SU-DHL-6 (cell line): ENCODE data around the gene RAPGEF5.

Source experiments
- EZH2phosphoT487 ChIP-seq: fragments of 200-600 bp; sonication (generic), shearing (Covaris generic); conservative IDR thresholded peaks from 2 replicates; pipeline ENCODE4 v1.6.1; 2018; ENCODE audit warnings: mild to moderate bottlenecking, antibody characterized with exemption, low read length, moderate library complexity, mixed read lengths
- TF ChIP-seq, protein P1 (sequence below): fragments of 200-600 bp; sonication (generic); IDR thresholded peaks from one replicate; pipeline ENCODE4 v1.5.1; 2017; ENCODE audit warnings: antibody characterized with exemption, mild to moderate bottlenecking, low read length, moderate library complexity; ENCODE audit not compliant: insufficient read depth, poor library complexity, severe bottlenecking

DNA sequence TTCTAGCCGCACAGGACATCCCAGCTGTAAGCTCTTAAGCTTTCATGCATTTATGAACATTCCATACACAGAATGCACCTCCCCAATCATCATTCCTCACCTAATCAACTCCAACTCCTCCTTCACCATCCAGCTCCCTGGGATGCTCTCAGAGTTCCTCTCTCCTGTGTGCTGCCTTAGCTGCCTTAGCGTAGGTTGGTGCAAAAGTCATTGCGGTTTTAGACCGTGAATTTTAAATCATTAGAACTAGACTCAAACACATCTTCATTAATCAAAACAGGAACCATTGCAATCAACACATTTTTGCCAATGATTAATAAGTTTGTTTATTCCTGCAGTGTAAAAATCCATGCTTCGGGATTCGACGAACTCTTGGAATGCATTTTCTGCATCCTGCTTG is 251.4 kb downstream of the RAPGEF5 start:
- TF ChIP-seq, protein P1, sequence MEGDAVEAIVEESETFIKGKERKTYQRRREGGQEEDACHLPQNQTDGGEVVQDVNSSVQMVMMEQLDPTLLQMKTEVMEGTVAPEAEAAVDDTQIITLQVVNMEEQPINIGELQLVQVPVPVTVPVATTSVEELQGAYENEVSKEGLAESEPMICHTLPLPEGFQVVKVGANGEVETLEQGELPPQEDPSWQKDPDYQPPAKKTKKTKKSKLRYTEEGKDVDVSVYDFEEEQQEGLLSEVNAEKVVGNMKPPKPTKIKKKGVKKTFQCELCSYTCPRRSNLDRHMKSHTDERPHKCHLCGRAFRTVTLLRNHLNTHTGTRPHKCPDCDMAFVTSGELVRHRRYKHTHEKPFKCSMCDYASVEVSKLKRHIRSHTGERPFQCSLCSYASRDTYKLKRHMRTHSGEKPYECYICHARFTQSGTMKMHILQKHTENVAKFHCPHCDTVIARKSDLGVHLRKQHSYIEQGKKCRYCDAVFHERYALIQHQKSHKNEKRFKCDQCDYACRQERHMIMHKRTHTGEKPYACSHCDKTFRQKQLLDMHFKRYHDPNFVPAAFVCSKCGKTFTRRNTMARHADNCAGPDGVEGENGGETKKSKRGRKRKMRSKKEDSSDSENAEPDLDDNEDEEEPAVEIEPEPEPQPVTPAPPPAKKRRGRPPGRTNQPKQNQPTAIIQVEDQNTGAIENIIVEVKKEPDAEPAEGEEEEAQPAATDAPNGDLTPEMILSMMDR: no peak
- no peak for TF ChIP-seq EZH2phosphoT487
